Activated T-helper 17 cell treated with anti-CD3 and anti-CD28 coated beads, Interleukin-2, amount 50 U/mL, for 72 hours (primary cell): Measurements from ENCODE around the gene SUV39H2. TPM values are rescaled to one million over a fixed set of nuclear protein-coding genes. Genes with fewer than 3 reads are reported as not detected.
"Not testable (repeated sequence)": the region's sequence is repeated elsewhere in the genome, so short reads cannot be mapped to it uniquely, and the experiment has no call there.

Source experiments
- ATAC-seq: fragments of 150-1000 bp; cut with Tn5 transposase; replicated peaks from 2 replicates; pipeline ENCODE4 v1.10.0; 2021; ENCODE audit warnings: mild to moderate bottlenecking, moderate library complexity
- H3K27ac Mint-ChIP-seq: one replicate; pipeline ENCODE4 v1.8.0; 2022; ENCODE audit warnings: mixed read lengths
- H3K27me3 Mint-ChIP-seq: one replicate; pipeline ENCODE4 v1.8.0; 2022; ENCODE audit warnings: mixed read lengths
- H3K36me3 Mint-ChIP-seq: one replicate; pipeline ENCODE4 v1.8.0; 2022; ENCODE audit warnings: low read depth, mild to moderate bottlenecking, mixed read lengths
- H3K4me1 Mint-ChIP-seq: one replicate; pipeline ENCODE4 v1.8.0; 2022; ENCODE audit warnings: mixed read lengths
- H3K4me3 Mint-ChIP-seq: one replicate; pipeline ENCODE4 v1.8.0; 2022; ENCODE audit warnings: mild to moderate bottlenecking, mixed read lengths
- H3K9me3 Mint-ChIP-seq: one replicate; pipeline ENCODE4 v1.8.0; 2022; ENCODE audit warnings: mixed read lengths
- total RNA-seq, 2 donors: library from RNA; stranded (reverse); gene quantifications; one replicate each; pipeline ENCODE4 v1.2.3, GENCODE V29; 2022

Gene SUV39H2
- total RNA-seq, 2 donors from 2014 or later, result 24.0 to 38.4 TPM

DNA sequence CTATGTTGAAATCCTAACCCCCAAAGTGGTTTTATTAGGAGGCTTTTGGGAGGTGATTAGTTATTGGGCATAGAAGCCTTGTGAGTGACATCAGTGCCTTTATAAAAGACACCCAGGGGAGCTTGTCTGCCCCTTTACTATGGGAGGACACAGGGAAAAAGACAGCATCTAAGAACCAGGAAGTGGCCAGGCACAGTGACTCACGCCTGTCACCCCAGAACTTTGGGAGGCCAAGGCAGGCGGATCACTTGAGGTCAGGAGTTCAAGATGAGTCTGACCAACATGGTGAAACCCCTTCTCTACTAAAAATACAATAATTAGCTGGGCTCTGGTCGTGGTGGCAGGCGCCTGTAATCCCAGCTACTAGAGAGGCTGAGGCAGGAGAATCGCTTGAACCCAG lies 60.3 kb downstream of the SUV39H2 start:
- H3K4me3 Mint-ChIP-seq, H3K27me3 Mint-ChIP-seq, H3K4me1 Mint-ChIP-seq, H3K9me3 Mint-ChIP-seq: not testable (repeated sequence)
- Mint-ChIP-seq H3K36me3 (peaks cover 81% of the 10 kb centered on the region), H3K27ac (peak overlapping the region; percentile 50)
- ATAC-seq, result peak; percentile 97

GRCh38 chr10:14942147-14942949 lies 63.7 kb downstream of the SUV39H2 start:
- H3K27ac Mint-ChIP-seq, H3K9me3 Mint-ChIP-seq, H3K4me1 Mint-ChIP-seq, H3K4me3 Mint-ChIP-seq, ATAC-seq, H3K27me3 Mint-ChIP-seq: not testable (repeated sequence)
- H3K36me3 Mint-ChIP-seq, result peaks cover 81% of the 10 kb centered on the region

GRCh38 chr10:14942950-14943338 lies 64.3 kb downstream of the SUV39H2 start:
- not testable (repeated sequence) for H3K4me3 Mint-ChIP-seq, H3K9me3 Mint-ChIP-seq, H3K27me3 Mint-ChIP-seq, ATAC-seq, H3K27ac Mint-ChIP-seq, H3K4me1 Mint-ChIP-seq
- H3K36me3 Mint-ChIP-seq, result peaks cover 82% of the 10 kb centered on the region

DNA sequence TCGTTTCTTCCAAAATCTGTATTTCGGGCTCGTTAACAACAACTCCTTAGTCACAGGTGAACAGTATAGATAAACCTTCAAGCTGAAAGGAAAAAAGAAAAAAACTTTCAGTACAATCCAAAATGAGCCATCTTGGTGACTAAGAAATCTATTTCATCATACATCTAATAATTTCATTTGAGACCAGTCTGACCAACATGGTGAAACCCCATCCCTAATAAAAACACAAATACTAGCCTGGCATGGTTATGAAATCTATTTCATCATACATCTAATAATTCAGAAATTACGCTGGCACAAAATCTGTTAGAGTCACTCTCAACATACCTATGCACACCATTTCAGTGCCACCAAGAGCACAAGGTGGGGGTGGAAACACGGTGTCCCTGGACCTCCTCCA lies 66.4 kb downstream of the SUV39H2 start:
- Mint-ChIP-seq H3K36me3 (peaks cover 86% of the 10 kb centered on the region), H3K4me1 (peaks cover 5% of the 10 kb centered on the region)

DNA sequence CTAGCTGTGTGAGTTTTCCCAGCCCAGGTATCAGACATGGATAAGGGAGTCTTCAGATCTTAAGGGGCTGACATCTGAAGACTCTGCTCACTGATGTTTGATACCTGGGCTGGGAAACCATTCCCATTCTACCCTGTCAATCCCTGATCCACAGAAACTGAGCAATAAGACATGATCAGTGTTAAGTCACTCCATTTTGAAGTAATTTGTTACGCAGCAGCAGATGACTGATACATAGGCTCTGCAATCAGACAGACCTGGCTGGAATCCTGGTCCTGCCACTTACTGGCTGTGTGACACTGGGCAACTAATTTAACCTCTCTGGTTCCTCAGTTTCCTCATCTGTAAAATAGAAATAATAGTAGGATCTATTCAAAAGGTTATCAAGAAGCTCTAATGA lies 68.6 kb downstream of the SUV39H2 start:
- H3K36me3 Mint-ChIP-seq, result peaks cover 82% of the 10 kb centered on the region
- H3K27ac Mint-ChIP-seq, result no peak overlapping the region
- peaks cover 15% of the 10 kb centered on the region for H3K4me1 Mint-ChIP-seq
- no peak overlapping the region for H3K4me3 Mint-ChIP-seq
- ATAC-seq, result no peak
- no peaks in the 10 kb centered on the region for H3K9me3 Mint-ChIP-seq
- no peaks in the 10 kb centered on the region for H3K27me3 Mint-ChIP-seq

More for the DNA sequence above, 66.4 kb downstream of the SUV39H2 start:
- ATAC-seq, result no peak
- Mint-ChIP-seq H3K27ac (no peak overlapping the region), H3K9me3 (no peaks in the 10 kb centered on the region), H3K4me3 (no peak overlapping the region), H3K27me3 (no peaks in the 10 kb centered on the region)

- no peaks in the 10 kb centered on the region for H3K27me3 Mint-ChIP-seq
- H3K4me3 Mint-ChIP-seq, result no peak overlapping the region
Observed at GRCh38 chr10:14949291-14949690, 70.6 kb downstream of the SUV39H2 start.

DNA sequence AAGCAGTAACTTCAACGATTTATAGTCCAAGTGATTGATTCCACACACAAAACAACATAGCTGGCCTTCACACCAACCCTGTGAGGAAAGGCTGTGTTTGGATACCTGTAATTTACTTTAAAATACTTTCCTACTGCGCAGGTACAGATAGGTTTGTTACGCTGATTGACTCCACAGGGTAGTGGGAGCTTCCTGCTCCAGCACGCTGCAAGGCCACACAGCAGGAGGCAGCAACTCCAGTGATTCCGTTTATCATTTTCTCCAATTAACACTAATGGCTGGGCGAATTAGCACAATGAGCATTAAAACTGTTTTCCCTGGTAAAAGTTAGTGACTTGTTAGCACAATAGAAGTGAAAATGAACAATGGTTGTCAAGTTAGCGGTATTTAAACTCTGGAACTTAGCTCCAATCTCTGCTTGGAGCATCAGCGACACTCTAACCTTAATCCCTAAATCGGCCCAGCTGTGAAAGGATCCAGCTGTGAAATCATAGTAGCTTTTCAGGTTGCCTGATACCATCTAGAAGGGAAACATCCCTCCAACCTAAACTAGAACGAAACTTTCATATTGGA lies 74.3 kb downstream of the SUV39H2 start:
- H3K4me1 Mint-ChIP-seq, result peaks cover 11% of the 10 kb centered on the region

More at GRCh38 chr10:14949291-14949690, 70.6 kb downstream of the SUV39H2 start:
- peaks cover 11% of the 10 kb centered on the region for H3K4me1 Mint-ChIP-seq
- H3K36me3 Mint-ChIP-seq, result peaks cover 61% of the 10 kb centered on the region
- H3K9me3 Mint-ChIP-seq, result no peaks in the 10 kb centered on the region
- no peak for ATAC-seq
- H3K27ac Mint-ChIP-seq, result no peak overlapping the region

DNA sequence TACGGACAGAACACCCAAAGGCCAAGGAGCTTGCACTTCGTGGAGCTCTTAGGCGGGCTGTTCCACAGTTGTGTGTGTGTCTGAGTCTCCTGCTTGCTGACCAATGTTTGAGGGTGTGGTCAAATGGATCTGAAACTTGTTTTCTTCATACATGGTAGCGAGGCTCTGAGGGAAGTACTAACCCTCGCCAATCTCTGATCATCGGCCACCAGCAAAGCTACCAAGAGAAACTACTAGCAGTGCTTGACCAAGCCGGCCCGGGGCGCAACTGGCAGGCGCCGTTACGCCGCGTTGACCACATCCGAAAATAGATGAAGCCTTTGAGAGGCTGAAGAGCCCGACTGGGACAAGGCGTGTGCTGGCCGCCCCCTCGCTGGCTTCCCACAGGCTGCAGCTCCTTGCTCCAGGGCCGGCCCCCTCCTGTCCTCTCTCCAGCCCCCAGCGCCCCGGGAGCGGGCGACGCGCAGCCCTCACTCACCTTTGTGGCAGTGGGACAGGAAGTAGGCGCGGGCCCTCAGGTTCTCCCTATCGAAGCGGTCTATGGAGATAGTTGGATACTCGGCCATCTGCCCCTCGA lies 74.8 kb downstream of the SUV39H2 start:
- peaks cover 19% of the 10 kb centered on the region for H3K36me3 Mint-ChIP-seq
- peak; percentile 57 for ATAC-seq
- peaks cover 11% of the 10 kb centered on the region for H3K4me1 Mint-ChIP-seq
- H3K9me3 Mint-ChIP-seq, result no peaks in the 10 kb centered on the region
- H3K27ac Mint-ChIP-seq, result peak overlapping the region; percentile 97
- H3K27me3 Mint-ChIP-seq, result no peaks in the 10 kb centered on the region
- H3K4me3 Mint-ChIP-seq, result peak overlapping the region; percentile 96

More for the DNA sequence above, 74.3 kb downstream of the SUV39H2 start:
- Mint-ChIP-seq H3K27me3 (no peaks in the 10 kb centered on the region), H3K27ac (peak overlapping the region; percentile 97), H3K36me3 (peaks cover 25% of the 10 kb centered on the region), H3K9me3 (no peaks in the 10 kb centered on the region), H3K4me3 (peak overlapping the region; percentile 96)
- ATAC-seq, result no peak

Other genes starting within 250 kb of the SUV39H2 start
- 100 to 1,000 TPM; 143 to 188 TPM for gene FAM107B, start 104.0 kb upstream of the SUV39H2 start, total RNA-seq
- 1 to 10 TPM in 1 of 2 donors, under 1 TPM in 1; 0.58 to 1.5 TPM for gene CDNF, start 40.8 kb upstream of the SUV39H2 start, total RNA-seq
- 10 to 100 TPM; 23.3 to 40.9 TPM for gene HSPA14, start 40.6 kb upstream of the SUV39H2 start, total RNA-seq
- 10 to 100 TPM; 15.7 to 23.4 TPM for gene MSANTD7, start 40.6 kb upstream of the SUV39H2 start, total RNA-seq
- gene DCLRE1C, start 75.2 kb downstream of the SUV39H2 start, total RNA-seq, result 10 to 100 TPM; 16.5 to 20.1 TPM
- under 1 TPM in 1 of 2 donors, not detected in 1; 0.48 TPM for gene MEIG1, start 80.5 kb downstream of the SUV39H2 start, total RNA-seq
- gene OLAH, start 165.1 kb downstream of the SUV39H2 start, total RNA-seq, result 1 to 10 TPM; 1.3 to 6.6 TPM
- gene ACBD7, start 209.9 kb downstream of the SUV39H2 start, total RNA-seq, result 1 to 10 TPM; 1.5 to 3.1 TPM
- gene RPP38, start 218.5 kb downstream of the SUV39H2 start, total RNA-seq, result 10 to 100 TPM in 1 of 2 donors, 1 to 10 TPM in 1; 9.3 to 18.3 TPM